Measurements from ENCODE around the gene MYH11.

DNA sequence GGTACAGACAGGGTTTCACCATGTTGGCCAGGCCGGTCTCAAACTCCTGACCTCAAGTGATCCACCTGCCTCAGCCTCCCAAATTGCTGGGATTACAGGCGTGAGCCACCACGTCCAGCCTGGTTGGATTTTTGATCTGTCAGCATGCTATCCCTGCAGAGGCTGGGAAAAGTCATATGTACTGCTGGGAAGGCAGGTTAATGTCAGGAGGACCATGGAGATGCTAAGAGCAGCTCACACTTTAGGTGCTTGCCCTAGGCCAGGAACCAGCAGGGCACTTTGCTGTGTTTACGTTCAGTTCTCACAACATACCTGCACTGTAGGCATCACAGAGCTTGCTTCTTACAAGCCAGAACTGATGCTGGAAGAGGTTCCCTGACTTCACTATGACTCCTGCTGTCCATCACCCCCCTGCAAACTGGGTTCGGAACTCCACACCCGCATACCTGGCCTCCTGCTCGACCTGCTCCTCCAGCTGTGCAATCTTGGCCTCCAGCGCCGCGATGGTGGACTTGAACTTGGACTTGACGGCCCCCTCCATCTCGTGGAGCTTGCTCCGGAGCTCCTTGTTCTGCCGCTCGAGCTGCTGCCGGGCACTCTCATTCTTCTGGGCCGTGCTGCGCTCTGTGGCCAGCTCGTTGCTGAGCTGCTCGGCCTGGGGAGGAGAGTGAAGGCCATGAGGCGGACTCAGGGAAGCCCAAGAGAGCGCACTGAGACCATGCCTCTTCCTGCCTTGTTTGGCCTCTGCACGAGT lies 140.0 kb downstream of the MYH11 start:
- no peak for TF ChIP-seq YY1 (IDR thresholded peaks at IDR 0.05; ENCODE audit: insufficient read depth, insufficient read length)
- TF ChIP-seq ZNF274 (IDR thresholded peaks at IDR 0.05; ENCODE audit: low read depth, low read length) = no peak
- no peak for TF ChIP-seq SUZ12 (IDR thresholded peaks at IDR 0.05; ENCODE audit: extremely low read depth, insufficient read depth, insufficient read length)
